ENCODE measurements around the gene RPA3.

DNA sequence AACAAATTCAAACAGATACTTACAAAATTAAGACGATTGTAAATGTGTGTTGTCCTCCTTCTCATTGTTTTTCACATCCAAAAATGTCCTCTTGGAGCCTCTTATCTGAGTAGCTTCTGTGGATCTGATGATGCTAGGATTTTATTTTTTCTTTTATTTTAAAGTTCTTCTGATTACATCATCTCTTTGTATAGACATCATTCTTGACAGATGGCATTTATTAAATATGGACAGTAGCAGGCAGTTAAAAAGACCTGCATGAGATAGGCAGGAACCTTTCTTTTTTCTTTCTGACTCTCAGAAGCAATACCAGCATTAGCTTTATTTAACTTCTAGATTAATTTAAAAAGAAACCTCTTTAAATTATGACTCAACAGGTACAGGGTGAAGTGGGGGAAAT, at the start of gene RPA3:
- TF ChIP-seq GATA2 (IDR thresholded peaks at IDR 0.05; ENCODE audit: low read depth, low read length) = no peak
- TF ChIP-seq GATA3 (IDR thresholded peaks at IDR 0.05; ENCODE audit: low read depth, low read length) = no peak; the same call in 1 of the 2 replicates

Measured in SH-SY5Y (cell line).